ENCODE data around the gene GATA5. TPM values are rescaled to one million over a fixed set of nuclear protein-coding genes. Genes with fewer than 3 reads are reported as not detected.

Gene GATA5
- total RNA-seq, 3 donors from 2014 or later, result 0.73 TPM; not detected in 2

DNA sequence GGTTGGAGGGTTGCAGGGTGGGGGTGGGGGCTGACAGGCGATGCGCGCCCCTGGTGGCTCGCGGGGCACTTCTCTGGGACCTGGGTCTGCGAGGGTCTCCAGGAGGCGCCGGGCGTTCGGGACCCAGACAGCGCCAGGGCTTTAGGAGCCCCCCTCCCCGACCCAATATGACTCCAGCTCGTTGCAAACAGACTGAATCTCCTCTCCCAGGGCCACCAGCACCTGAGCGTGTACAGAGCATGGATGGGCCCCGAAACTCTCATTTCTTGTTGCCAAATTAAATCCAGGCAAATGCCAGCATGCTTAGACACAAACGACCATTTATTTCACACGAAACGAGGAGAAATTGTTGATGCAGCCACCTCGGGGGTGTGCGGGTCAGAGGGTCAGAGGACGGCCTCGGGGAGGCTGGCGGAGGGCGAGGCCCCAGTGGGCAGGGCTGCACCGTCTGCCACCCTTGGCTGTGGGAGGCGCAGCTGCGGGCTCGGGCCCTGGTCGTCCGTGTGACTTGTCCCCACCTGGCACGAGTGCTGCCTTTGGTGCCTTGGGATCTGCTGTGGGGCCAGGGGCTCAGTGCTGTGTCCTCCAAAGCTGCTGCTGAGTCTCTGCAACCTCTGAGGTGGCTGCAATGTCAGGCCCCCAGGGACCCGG lies 20.9 kb upstream of the GATA5 start:
- H3K36me3 ChIP-seq, result no peaks in the 10 kb centered on the region
- H3K4me1 ChIP-seq, result no peaks in the 10 kb centered on the region
- H3K27ac ChIP-seq, result no peak overlapping the region
- peaks cover 0 to 28% of the 10 kb centered on the region in 2 donors for H3K27me3 ChIP-seq
- H3K9me3 ChIP-seq, result no peaks in the 10 kb centered on the region
- TF ChIP-seq, protein P1, sequence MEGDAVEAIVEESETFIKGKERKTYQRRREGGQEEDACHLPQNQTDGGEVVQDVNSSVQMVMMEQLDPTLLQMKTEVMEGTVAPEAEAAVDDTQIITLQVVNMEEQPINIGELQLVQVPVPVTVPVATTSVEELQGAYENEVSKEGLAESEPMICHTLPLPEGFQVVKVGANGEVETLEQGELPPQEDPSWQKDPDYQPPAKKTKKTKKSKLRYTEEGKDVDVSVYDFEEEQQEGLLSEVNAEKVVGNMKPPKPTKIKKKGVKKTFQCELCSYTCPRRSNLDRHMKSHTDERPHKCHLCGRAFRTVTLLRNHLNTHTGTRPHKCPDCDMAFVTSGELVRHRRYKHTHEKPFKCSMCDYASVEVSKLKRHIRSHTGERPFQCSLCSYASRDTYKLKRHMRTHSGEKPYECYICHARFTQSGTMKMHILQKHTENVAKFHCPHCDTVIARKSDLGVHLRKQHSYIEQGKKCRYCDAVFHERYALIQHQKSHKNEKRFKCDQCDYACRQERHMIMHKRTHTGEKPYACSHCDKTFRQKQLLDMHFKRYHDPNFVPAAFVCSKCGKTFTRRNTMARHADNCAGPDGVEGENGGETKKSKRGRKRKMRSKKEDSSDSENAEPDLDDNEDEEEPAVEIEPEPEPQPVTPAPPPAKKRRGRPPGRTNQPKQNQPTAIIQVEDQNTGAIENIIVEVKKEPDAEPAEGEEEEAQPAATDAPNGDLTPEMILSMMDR (IDR thresholded peaks at IDR 0.05), result peak in 2 of 3 donors; percentile 22 to 39
- no peak for TF ChIP-seq POLR2A (IDR thresholded peaks at IDR 0.05)
- no peak for TF ChIP-seq POLR2AphosphoS5 (IDR thresholded peaks at IDR 0.05)
- intact Hi-C loops (cut with DNase I; ENCODE audit: low total_unique reads), result loop anchor here (10.0 kb wide), 1 partner anchor 288 kb away; no protein-coding TSS in a partner anchor
- no peak overlapping the region for H3K4me3 ChIP-seq
- no peak for DNase-seq (ENCODE audit: low spot score in 2 of 2)

DNA sequence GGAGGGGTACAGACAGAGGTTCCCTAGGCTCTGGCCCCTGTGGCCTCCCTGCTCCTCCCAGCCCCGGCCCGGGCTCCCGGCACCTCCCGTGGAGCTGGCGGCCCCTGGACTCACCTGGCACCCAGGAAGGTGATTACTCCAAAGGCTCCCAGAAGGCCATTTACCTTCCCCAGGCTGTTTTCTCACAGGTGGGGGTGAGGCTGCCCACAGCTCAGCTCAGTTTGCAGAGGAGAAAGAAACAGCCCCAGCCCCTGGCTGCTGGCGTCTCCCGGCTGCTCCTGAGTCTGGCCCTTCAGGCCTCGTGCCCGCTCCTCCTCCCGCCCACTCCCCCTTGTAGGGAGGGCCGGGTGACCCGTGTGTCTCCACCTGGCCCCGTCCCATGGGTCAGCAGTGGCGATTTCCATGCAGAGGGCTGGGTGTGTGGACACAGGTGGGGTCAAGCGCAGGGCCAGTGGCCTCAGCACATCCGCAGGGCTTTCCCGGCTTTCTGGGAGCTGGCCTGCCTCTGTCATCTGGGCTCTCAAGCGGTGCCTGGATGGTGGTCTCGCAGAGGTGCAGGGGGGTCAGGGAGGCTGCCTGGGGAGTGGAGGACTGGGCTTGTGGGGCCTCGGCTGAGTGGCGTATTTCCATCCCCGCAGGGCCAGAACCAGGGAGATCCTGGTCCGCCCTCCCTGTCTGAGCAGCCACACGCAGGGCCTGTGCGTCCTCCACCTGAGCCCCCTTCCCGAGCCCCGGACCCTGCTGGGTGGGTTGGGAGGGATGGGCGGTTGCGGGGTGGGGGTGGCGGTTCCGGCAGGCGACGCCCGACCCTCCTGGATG lies 20.2 kb upstream of the GATA5 start:
- intact Hi-C loops (cut with DNase I; ENCODE audit: low total_unique reads), result loop anchor here (10.0 kb wide), 1 partner anchor 289 kb away; no protein-coding TSS in a partner anchor
- H3K9me3 ChIP-seq, result no peaks in the 10 kb centered on the region
- no peaks in the 10 kb centered on the region for H3K4me1 ChIP-seq
- DNase-seq (ENCODE audit: low spot score in 2 of 2), result no peak
- H3K27me3 ChIP-seq, result peaks cover 0 to 28% of the 10 kb centered on the region in 2 donors
- no peak overlapping the region for H3K4me3 ChIP-seq
- no peaks in the 10 kb centered on the region for H3K36me3 ChIP-seq
- no peak overlapping the region for H3K27ac ChIP-seq
- TF ChIP-seq, protein P1 (IDR thresholded peaks at IDR 0.05), result no peak
- no peak for TF ChIP-seq POLR2AphosphoS5 (IDR thresholded peaks at IDR 0.05)
- TF ChIP-seq POLR2A (IDR thresholded peaks at IDR 0.05), result no peak

DNA sequence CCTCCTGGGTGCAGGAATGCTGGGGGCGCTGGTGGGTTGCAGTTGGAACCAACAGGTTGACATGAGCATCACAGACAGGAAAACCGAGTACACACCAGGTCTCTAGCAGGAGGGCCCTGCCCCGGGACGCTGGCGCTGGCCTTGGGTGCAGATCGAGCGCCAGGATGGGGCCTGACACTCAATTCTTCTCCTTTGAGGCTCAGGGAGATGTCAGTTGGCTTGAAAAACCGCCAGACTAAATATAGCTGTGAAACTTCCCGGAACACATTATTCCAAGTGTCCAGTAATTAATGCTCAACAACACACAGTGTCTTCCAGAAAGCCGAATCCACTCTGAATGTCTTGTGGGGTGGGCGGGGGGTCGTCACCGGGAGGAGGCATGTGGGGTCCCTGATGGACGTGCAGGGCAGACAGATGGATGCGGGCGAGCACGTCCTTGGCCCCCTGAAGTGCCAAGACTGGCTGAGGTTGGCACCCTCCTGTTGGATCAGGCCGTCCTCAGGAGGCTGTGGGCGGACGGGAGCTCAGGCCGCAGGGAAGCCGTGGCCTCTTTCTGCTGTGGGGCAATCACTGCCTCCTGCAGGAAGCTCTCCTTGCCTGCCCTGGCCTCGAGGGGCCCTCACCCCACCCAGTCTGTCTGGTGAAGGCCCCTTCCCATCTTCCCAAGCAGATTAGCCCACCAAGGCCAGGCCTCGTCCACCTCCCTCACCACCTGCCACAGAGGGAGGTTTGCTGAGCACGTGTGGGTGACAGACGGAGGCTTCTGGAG lies 19.4 kb upstream of the GATA5 start:
- TF ChIP-seq POLR2A (IDR thresholded peaks at IDR 0.05), result no peak
- no peak for TF ChIP-seq POLR2AphosphoS5 (IDR thresholded peaks at IDR 0.05)
- TF ChIP-seq, protein P1 (IDR thresholded peaks at IDR 0.05), result no peak
- no peak overlapping the region for H3K27ac ChIP-seq

DNA sequence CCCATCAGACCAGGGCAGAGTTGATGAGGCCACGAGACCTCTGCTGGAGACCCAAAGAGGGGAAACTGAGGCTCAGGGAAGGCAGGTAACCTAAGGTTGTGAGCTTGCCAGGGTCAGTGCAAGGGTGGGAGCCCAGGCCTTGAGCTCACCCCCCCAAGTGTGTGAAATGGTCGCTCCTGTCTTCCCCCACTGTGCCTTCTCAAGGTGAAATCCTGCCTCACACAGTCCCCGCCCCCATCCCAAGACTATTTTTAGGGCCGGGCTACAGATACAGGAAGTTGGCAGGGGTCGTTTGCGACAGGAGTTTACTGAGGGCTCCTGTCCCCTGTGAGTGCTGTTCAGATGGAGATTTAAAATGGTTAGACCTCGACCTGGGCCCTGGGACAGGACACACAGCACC lies 18.7 kb upstream of the GATA5 start:
- Histone ChIP-seq H3K4me3 (no peak overlapping the region), H3K36me3 (no peaks in the 10 kb centered on the region), H3K27ac (no peak overlapping the region), H3K27me3 (peaks cover 0 to 38% of the 10 kb centered on the region in 2 donors), H3K9me3 (no peaks in the 10 kb centered on the region), H3K4me1 (no peaks in the 10 kb centered on the region)
- intact Hi-C loops (cut with DNase I; ENCODE audit: low total_unique reads), result loop anchor here (10.0 kb wide), 1 partner anchor 290 kb away; no protein-coding TSS in a partner anchor
- no peak for DNase-seq (ENCODE audit: low spot score in 2 of 2)
- TF ChIP-seq POLR2A (IDR thresholded peaks at IDR 0.05) (no peak), POLR2AphosphoS5 (IDR thresholded peaks at IDR 0.05) (no peak)
- TF ChIP-seq, protein P1 (IDR thresholded peaks at IDR 0.05), result no peak

More for the DNA sequence above, 19.4 kb upstream of the GATA5 start:
- H3K27me3 ChIP-seq, result peaks cover 0 to 32% of the 10 kb centered on the region in 2 donors
- H3K9me3 ChIP-seq, result no peaks in the 10 kb centered on the region
- intact Hi-C loops (cut with DNase I; ENCODE audit: low total_unique reads), result loop anchor here (10.0 kb wide), 1 partner anchor 290 kb away; no protein-coding TSS in a partner anchor
- no peak for DNase-seq (ENCODE audit: low spot score in 2 of 2)
- no peaks in the 10 kb centered on the region for H3K36me3 ChIP-seq
- no peaks in the 10 kb centered on the region for H3K4me1 ChIP-seq
- no peak overlapping the region for H3K4me3 ChIP-seq
